GM23338 (cell line): ENCODE measurements around the gene HOXB5. TPM values are rescaled to one million over a fixed set of nuclear protein-coding genes. Genes with fewer than 3 reads are reported as not detected.
A peak's percentile ranks its signal among the peaks of the same experiment; 100 is the strongest.

Source experiments
- ATAC-seq: fragments of 200-7000 bp; cut with Tn5 transposase; 3 replicates; pipeline ENCODE4 v1.9.1; 2020
- DNase-seq: peaks from one replicate; pipeline ENCODE4 v3.0.0-alpha.2; 2015; ENCODE audit warnings: low spot score
- H2AFZ ChIP-seq: fragments of 200-600 bp; sonication (generic); 2 replicates; pipeline ENCODE4 v1.8.0; 2016; ENCODE audit warnings: antibody characterized with exemption, mild to moderate bottlenecking, moderate library complexity
- H3F3A ChIP-seq: fragments of 200-600 bp; sonication (generic); replicated peaks from 2 replicates; pipeline ENCODE4 v1.8.0; 2017; ENCODE audit warnings: antibody characterized with exemption, mixed run types, low read depth
- H3K27ac ChIP-seq: fragments of 200-600 bp; sonication (generic); 2 replicates; pipeline ENCODE4 v1.6.1; 2016; ENCODE audit warnings: low read depth
- H3K27me3 ChIP-seq: fragments of 200-600 bp; sonication (generic); 2 replicates; pipeline ENCODE4 v1.8.0; 2016; ENCODE audit warnings: mild to moderate bottlenecking, mixed run types, moderate library complexity; ENCODE audit not compliant: insufficient read depth
- H3K36me3 ChIP-seq: fragments of 200-600 bp; sonication (generic); 2 replicates; pipeline ENCODE4 v1.8.0; 2016; ENCODE audit warnings: mild to moderate bottlenecking; ENCODE audit not compliant: insufficient read depth
- H3K4me1 ChIP-seq: fragments of 200-600 bp; sonication (generic); 2 replicates; pipeline ENCODE4 v1.8.0; 2016; ENCODE audit warnings: mild to moderate bottlenecking, moderate library complexity; ENCODE audit not compliant: insufficient read depth
- H3K4me2 ChIP-seq: fragments of 200-600 bp; sonication (generic); 2 replicates; pipeline ENCODE4 v1.7.1; 2017; ENCODE audit warnings: mixed run types
- H3K4me3 ChIP-seq: fragments of 200-600 bp; sonication (generic); 2 replicates; pipeline ENCODE4 v1.6.1; 2016; ENCODE audit warnings: mixed run types
- H3K79me2 ChIP-seq: fragments of 200-600 bp; sonication (generic); replicated peaks from 2 replicates; pipeline ENCODE4 v1.8.0; 2017; ENCODE audit warnings: mild to moderate bottlenecking; ENCODE audit not compliant: insufficient read depth
- H3K9me2 ChIP-seq: fragments of 200-600 bp; sonication (generic); 2 replicates; pipeline ENCODE4 v1.8.0; 2017; ENCODE audit not compliant: insufficient read depth
- H4K20me1 ChIP-seq: fragments of 200-600 bp; sonication (generic); replicated peaks from 2 replicates; pipeline ENCODE4 v1.8.0; 2017; ENCODE audit warnings: mild to moderate bottlenecking; ENCODE audit not compliant: insufficient read depth
- H3K27ac Mint-ChIP-seq: 2 replicates; pipeline ENCODE4 v1.8.0; 2020; ENCODE audit warnings: inconsistent platforms, mild to moderate bottlenecking, moderate library complexity, mixed read lengths
- H3K27me3 Mint-ChIP-seq: 3 replicates; pipeline ENCODE4 v1.8.0; 2022; ENCODE audit warnings: low read depth, mild to moderate bottlenecking, moderate library complexity, mixed read lengths, inconsistent platforms; ENCODE audit not compliant: insufficient read depth, poor library complexity
- H3K36me3 Mint-ChIP-seq: 3 replicates; pipeline ENCODE4 v1.8.0; 2021; ENCODE audit warnings: low read depth, mild to moderate bottlenecking, inconsistent platforms, moderate library complexity, mixed read lengths
- H3K4me1 Mint-ChIP-seq: 3 replicates; pipeline ENCODE4 v1.8.0; 2020; ENCODE audit warnings: mild to moderate bottlenecking, inconsistent platforms, mixed read lengths
- H3K4me3 Mint-ChIP-seq: 3 replicates; pipeline ENCODE4 v1.8.0; 2021; ENCODE audit warnings: moderate library complexity, mild to moderate bottlenecking, inconsistent platforms, mixed read lengths
- H3K9me3 Mint-ChIP-seq: 3 replicates; pipeline ENCODE4 v1.8.0; 2020; ENCODE audit warnings: moderate library complexity, mild to moderate bottlenecking, inconsistent platforms, mixed read lengths
- CREB1 ChIP-seq: fragments of 250-450 bp; sonication (Bioruptor Pico); IDR thresholded peaks from 2 replicates; pipeline ENCODE4 v1.5.0; 2020; ENCODE audit warnings: low read depth, mild to moderate bottlenecking, moderate library complexity
- ETS1 ChIP-seq: IDR thresholded peaks from 2 replicates; pipeline ENCODE4 v1.6.1; 2016; ENCODE audit warnings: antibody characterized with exemption
- EZH2 ChIP-seq: fragments of 200-600 bp; sonication (generic); IDR thresholded peaks from one replicate; pipeline ENCODE4 v1.8.0; 2017; ENCODE audit warnings: antibody characterized with exemption, mild to moderate bottlenecking, low read depth; ENCODE audit not compliant: unreplicated experiment
- EZH2phosphoT487 ChIP-seq: fragments of 200-600 bp; sonication (generic); IDR thresholded peaks from one replicate; pipeline ENCODE4 v1.8.1; 2018; ENCODE audit warnings: antibody characterized with exemption; ENCODE audit not compliant: unreplicated experiment
- NANOG ChIP-seq: IDR thresholded peaks from 2 replicates; pipeline ENCODE4 v1.6.1; 2016; ENCODE audit warnings: antibody characterized with exemption, borderline replicate concordance
- POLR2AphosphoS5 ChIP-seq: IDR thresholded peaks from 2 replicates; pipeline ENCODE4 v1.6.1; 2016; ENCODE audit warnings: antibody characterized with exemption, low read depth
- STAT1 ChIP-seq: IDR thresholded peaks from one replicate; pipeline ENCODE4 v1.6.1; 2016; ENCODE audit warnings: antibody characterized with exemption; ENCODE audit not compliant: unreplicated experiment
- ZNF114 ChIP-seq: fragments of 250-450 bp; sonication (Bioruptor Pico); IDR thresholded peaks from 2 replicates; pipeline ENCODE4 v1.5.0; 2020; ENCODE audit warnings: mild to moderate bottlenecking, moderate library complexity
- ZNF331 ChIP-seq: fragments of 250-450 bp; sonication (Bioruptor Pico); IDR thresholded peaks from 2 replicates; pipeline ENCODE4 v1.5.0; 2020; ENCODE audit warnings: low read depth, mild to moderate bottlenecking, moderate library complexity
- ZNF462 ChIP-seq: fragments of 250-450 bp; sonication (Bioruptor Pico); IDR thresholded peaks from 2 replicates; pipeline ENCODE4 v1.5.0; 2020; ENCODE audit warnings: mild to moderate bottlenecking, moderate library complexity
- polyA plus RNA-seq: library from polyadenylated mRNA; unstranded; fragments of >200 nt; fragmentation: Nextera tagmentation; extraction: Ambion mirVana; gene quantifications from 2 replicates; pipeline ENCODE4 v1.2.1, GENCODE V29; 2016
- total RNA-seq: library from RNA; depleted of rRNA; stranded (reverse); fragments of >200 nt; shearing (Covaris generic); gene quantifications from 2 replicates; pipeline ENCODE4 v1.2.3, GENCODE V29; 2014

Gene HOXB5
- total and polyA plus RNA-seq, 2 experiments from 2014 or later, result not detected

- H3K27me3 Mint-ChIP-seq, result peaks cover 100% of the 10 kb centered on the region
- ATAC-seq, result no peak
Measured at GRCh38 chr17:48639982-48640857, 46.6 kb upstream of the HOXB5 start.

GRCh38 chr17:48639136-48639535 lies 45.6 kb upstream of the HOXB5 start:
- Mint-ChIP-seq H3K27me3 (peaks cover 100% of the 10 kb centered on the region), H3K36me3 (no peaks in the 10 kb centered on the region; the same call in 2 of the 3 replicates), H3K4me1 (peaks cover 15% of the 10 kb centered on the region), H3K27ac (no peak overlapping the region), H3K9me3 (peaks cover 3% of the 10 kb centered on the region), H3K4me3 (no peak overlapping the region)
- DNase-seq (peak; percentile 49), ATAC-seq (no peak; the same call in 2 of the 3 replicates)
- Histone ChIP-seq H3K79me2 (no peaks in the 10 kb centered on the region), H3F3A (peaks cover 52% of the 10 kb centered on the region), H3K27ac (no peak overlapping the region), H3K9me2 (no peaks in the 10 kb centered on the region), H3K27me3 (peaks cover 100% of the 10 kb centered on the region), H4K20me1 (peaks cover 71% of the 10 kb centered on the region), H2AFZ (no peak overlapping the region), H3K36me3 (no peaks in the 10 kb centered on the region; the same call in 1 of the 2 replicates), H3K4me3 (no peak overlapping the region), H3K4me2 (no peak overlapping the region), H3K4me1 (peaks cover 20% of the 10 kb centered on the region; the same call in 1 of the 2 replicates)
- no peak for TF ChIP-seq ZNF462
- no peak for TF ChIP-seq POLR2AphosphoS5
- TF ChIP-seq ZNF331, result no peak
- TF ChIP-seq STAT1, result no peak
- no peak for TF ChIP-seq EZH2phosphoT487
- no peak for TF ChIP-seq EZH2
- no peak for TF ChIP-seq ETS1
- no peak for TF ChIP-seq ZNF114 (CRISPR knock-in tag)
- no peak for TF ChIP-seq NANOG
- TF ChIP-seq CREB1 (CRISPR knock-in tag), result no peak

More at GRCh38 chr17:48639982-48640857, 46.6 kb upstream of the HOXB5 start:
- TF ChIP-seq CREB1 (CRISPR knock-in tag) (no peak), EZH2 (peak; percentile 33)
- Histone ChIP-seq H3K79me2 (no peaks in the 10 kb centered on the region), H3K4me2 (no peak overlapping the region), H2AFZ (no peak overlapping the region), H3K4me1 (peaks cover 19% of the 10 kb centered on the region; the same call in 1 of the 2 replicates), H3F3A (peaks cover 53% of the 10 kb centered on the region), H3K27ac (no peak overlapping the region), H3K36me3 (no peaks in the 10 kb centered on the region; the same call in 1 of the 2 replicates), H3K9me2 (no peaks in the 10 kb centered on the region), H3K27me3 (peaks cover 100% of the 10 kb centered on the region), H4K20me1 (peaks cover 66% of the 10 kb centered on the region), H3K4me3 (no peak overlapping the region)
- Mint-ChIP-seq H3K9me3 (peaks cover 3% of the 10 kb centered on the region), H3K4me3 (no peak overlapping the region), H3K36me3 (no peaks in the 10 kb centered on the region; the same call in 2 of the 3 replicates), H3K27ac (no peak overlapping the region), H3K4me1 (peaks cover 15% of the 10 kb centered on the region)
- DNase-seq, result no peak
